ENCODE data around the gene KRT81.

The KRT81 gene

GRCh38 chr12:52333321-52333720, 42.0 kb upstream of the KRT81 start:
- no peak for DNase-seq (ENCODE audit: low read depth, low spot score)
- no peak for TF ChIP-seq CTCF (IDR thresholded peaks at IDR 0.05; ENCODE audit: low read depth, low read length)
- in situ Hi-C loops (cut with HindIII; ENCODE audit: low sequenced_read_pairs) = no loop called here
- H3K4me3 ChIP-seq (ENCODE audit: low read depth, low read length) = no peak overlapping the region

- no peak overlapping the region for H3K4me3 ChIP-seq (ENCODE audit: low read depth, low read length)
- TF ChIP-seq CTCF (IDR thresholded peaks at IDR 0.05; ENCODE audit: low read depth, low read length) = no peak
- in situ Hi-C loops (cut with HindIII; ENCODE audit: low sequenced_read_pairs) = no loop called here
- no peak for DNase-seq (ENCODE audit: low read depth, low spot score)
These were observed 41.0 kb upstream of the KRT81 start for GRCh38 chr12:52332381-52332780.

GRCh38 chr12:52331833-52332232, 40.5 kb upstream of the KRT81 start:
- in situ Hi-C loops (cut with HindIII; ENCODE audit: low sequenced_read_pairs) = no loop called here
- TF ChIP-seq CTCF (IDR thresholded peaks at IDR 0.05; ENCODE audit: low read depth, low read length) = no peak
- no peak overlapping the region for H3K4me3 ChIP-seq (ENCODE audit: low read depth, low read length)
- DNase-seq (ENCODE audit: low read depth, low spot score) = no peak

DNA sequence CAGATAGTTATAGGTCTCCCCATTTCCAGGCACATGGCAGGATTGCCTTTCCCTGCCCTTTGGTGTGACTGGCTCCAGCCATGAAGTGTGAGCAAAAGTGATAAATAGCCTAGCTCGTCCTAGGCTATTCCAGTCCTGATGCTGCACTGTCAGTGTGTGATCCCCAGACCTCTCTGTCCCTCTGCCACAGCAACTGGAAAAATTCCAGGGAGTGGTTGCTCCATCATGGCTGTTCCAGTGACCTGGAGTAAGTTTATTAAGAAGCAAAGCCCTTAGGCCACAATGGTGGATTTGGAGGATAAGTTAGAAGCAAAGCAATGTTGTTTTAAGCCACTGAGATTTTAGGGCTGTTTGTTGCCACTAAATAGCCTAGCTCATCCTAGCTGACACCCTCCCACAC, 39.7 kb upstream of the KRT81 start:
- no peak for DNase-seq (ENCODE audit: low read depth, low spot score)
- in situ Hi-C loops (cut with HindIII; ENCODE audit: low sequenced_read_pairs) = no loop called here
- no peak for TF ChIP-seq CTCF (IDR thresholded peaks at IDR 0.05; ENCODE audit: low read depth, low read length)
- no peak overlapping the region for H3K4me3 ChIP-seq (ENCODE audit: low read depth, low read length)

GRCh38 chr12:52327830-52328500, 36.6 kb upstream of the KRT81 start:
- DNase-seq (ENCODE audit: low read depth, low spot score) = no peak
- in situ Hi-C loops (cut with HindIII; ENCODE audit: low sequenced_read_pairs) = no loop called here
- no peak overlapping the region for H3K4me3 ChIP-seq (ENCODE audit: low read depth, low read length)
- no peak for TF ChIP-seq CTCF (IDR thresholded peaks at IDR 0.05; ENCODE audit: low read depth, low read length)

DNA sequence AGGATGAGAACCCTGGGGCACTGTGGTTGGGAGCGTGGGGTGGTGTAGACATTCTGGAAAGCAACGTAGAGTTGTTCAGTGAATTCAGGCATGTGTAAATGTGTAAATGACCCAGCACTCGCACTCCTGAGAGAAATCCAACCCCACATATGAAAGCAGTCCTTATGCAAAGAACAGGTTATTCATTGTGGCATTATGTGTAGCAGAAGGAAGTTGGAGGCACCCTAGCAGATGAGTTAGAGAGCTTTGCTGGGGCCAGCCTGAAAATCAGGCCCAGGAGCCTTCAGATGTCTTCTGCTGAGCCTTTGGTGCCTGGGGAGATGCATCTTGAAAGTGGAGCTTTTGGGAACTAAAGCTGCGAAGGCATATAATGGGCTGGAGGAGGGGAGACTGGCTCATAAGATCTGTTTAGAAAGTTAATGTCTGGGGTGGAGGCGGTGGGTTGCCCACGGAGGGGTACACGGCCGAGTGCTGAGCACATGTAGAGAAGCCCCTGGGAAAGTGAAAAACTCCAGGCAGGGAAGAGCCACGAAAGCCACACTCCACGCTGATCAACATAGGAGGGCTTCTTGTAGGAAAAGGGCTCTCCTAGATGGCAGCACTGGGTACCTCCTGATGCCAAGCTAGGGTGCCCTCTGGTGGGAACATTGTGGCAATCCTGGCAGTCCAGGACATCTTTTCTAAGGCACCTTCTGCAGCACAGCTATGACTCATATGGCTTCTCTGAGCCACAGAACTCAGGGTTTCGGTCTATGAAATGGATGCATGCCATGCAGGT, 35.9 kb upstream of the KRT81 start:
- no peak overlapping the region for H3K4me3 ChIP-seq (ENCODE audit: low read depth, low read length)
- DNase-seq (ENCODE audit: low read depth, low spot score) = peak; percentile 88
- in situ Hi-C loops (cut with HindIII; ENCODE audit: low sequenced_read_pairs) = no loop called here
- peak; percentile 91 for TF ChIP-seq CTCF (IDR thresholded peaks at IDR 0.05; ENCODE audit: low read depth, low read length)
